ENCODE measurements around the gene RPL10. TPM values are rescaled to one million over a fixed set of nuclear protein-coding genes. Genes with fewer than 3 reads are reported as not detected.

RPL10 gene
- total RNA-seq, 4 donors from 2014 or later, result 2,607 to 8,937 (median 4,770) TPM

GRCh38 chrX:154380153-154380552 is 18.0 kb upstream of the RPL10 start:
- WGBS, 2 donors, result 0 to 60% methylated on average over 1 of the region's 13 CpGs
- intact Hi-C loops (cut with DNase I), result no loop called here

DNA sequence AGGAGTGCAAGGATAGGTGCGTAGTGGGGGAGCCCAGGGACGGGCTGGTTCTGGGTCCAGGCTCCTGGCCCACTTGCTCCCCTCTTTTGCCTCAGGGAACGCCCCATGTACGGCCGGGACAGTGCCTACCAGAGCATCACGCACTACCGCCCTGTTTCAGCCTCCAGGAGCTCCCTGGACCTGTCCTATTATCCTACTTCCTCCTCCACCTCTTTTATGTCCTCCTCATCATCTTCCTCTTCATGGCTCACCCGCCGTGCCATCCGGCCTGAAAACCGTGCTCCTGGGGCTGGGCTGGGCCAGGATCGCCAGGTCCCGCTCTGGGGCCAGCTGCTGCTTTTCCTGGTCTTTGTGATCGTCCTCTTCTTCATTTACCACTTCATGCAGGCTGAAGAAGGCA is 17.4 kb upstream of the RPL10 start:
- peak overlapping the region; percentile 94 to 99 (median 97) for H3K27ac ChIP-seq
- peak overlapping the region in 2 of 4 donors; percentile 73 to 79 for H3K4me3 ChIP-seq
- no peaks in the 10 kb centered on the region for H3K9me3 ChIP-seq
- no peak for DNase-seq
- peaks cover 10 to 37% (median 10%) of the 10 kb centered on the region in 3 donors for H3K4me1 ChIP-seq
- no peak for TF ChIP-seq CTCF (IDR thresholded peaks at IDR 0.05)
- TF ChIP-seq POLR2A (IDR thresholded peaks at IDR 0.05), result no peak
- no peaks in the 10 kb centered on the region for H3K27me3 ChIP-seq
- H3K36me3 ChIP-seq, result peaks cover 0 to 17% (median 0%) of the 10 kb centered on the region in 3 donors
- intact Hi-C loops (cut with DNase I), result no loop called here
- WGBS, 2 donors, result 70 to 77% methylated on average over 6 to 13 of the region's 14 CpGs

More at GRCh38 chrX:154380153-154380552, 18.0 kb upstream of the RPL10 start:
- no peak for TF ChIP-seq POLR2A (IDR thresholded peaks at IDR 0.05)
- Histone ChIP-seq H3K9me3 (no peaks in the 10 kb centered on the region), H3K27me3 (no peaks in the 10 kb centered on the region), H3K36me3 (peaks cover 0 to 17% (median 0%) of the 10 kb centered on the region in 3 donors), H3K4me3 (peak overlapping the region; percentile 59 to 85 (median 76)), H3K27ac (peak overlapping the region; percentile 94 to 99 (median 97)), H3K4me1 (peaks cover 10 to 38% (median 10%) of the 10 kb centered on the region in 3 donors)
- no peak for DNase-seq

DNA sequence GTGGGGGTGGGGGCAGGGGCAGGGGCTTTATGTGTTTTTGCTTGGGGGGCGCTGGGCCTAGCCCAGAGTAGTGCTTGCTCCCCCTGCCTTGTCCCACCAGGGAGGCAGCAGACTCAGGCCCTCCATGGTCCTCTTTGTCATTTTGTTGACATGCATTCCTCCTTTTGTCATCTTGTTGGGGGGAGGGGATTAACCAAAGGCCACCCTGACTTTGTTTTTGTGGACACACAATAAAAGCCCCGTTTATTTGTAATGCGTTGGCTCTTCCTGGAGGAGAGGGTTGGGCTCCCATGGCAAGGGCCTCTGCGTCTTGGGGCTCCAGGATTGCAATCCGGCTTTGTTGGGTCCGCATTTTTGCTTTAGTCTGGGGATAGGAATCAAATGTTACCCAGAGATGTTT is 16.9 kb upstream of the RPL10 start:
- Histone ChIP-seq H3K4me1 (peaks cover 10 to 37% (median 10%) of the 10 kb centered on the region in 3 donors), H3K36me3 (peaks cover 0 to 17% (median 0%) of the 10 kb centered on the region in 3 donors), H3K27ac (peak overlapping the region in 1 of 4 donors; percentile 99), H3K9me3 (no peaks in the 10 kb centered on the region), H3K4me3 (no peak overlapping the region), H3K27me3 (no peaks in the 10 kb centered on the region)
- intact Hi-C loops (cut with DNase I), result no loop called here
- WGBS, 2 donors, result 61% methylated on average over 3 of the region's 6 CpGs; no CpG with 5 or more reads in 1 of the 2 donors
- DNase-seq, result no peak
- TF ChIP-seq POLR2A (IDR thresholded peaks at IDR 0.05) (no peak), CTCF (IDR thresholded peaks at IDR 0.05) (no peak)

DNA sequence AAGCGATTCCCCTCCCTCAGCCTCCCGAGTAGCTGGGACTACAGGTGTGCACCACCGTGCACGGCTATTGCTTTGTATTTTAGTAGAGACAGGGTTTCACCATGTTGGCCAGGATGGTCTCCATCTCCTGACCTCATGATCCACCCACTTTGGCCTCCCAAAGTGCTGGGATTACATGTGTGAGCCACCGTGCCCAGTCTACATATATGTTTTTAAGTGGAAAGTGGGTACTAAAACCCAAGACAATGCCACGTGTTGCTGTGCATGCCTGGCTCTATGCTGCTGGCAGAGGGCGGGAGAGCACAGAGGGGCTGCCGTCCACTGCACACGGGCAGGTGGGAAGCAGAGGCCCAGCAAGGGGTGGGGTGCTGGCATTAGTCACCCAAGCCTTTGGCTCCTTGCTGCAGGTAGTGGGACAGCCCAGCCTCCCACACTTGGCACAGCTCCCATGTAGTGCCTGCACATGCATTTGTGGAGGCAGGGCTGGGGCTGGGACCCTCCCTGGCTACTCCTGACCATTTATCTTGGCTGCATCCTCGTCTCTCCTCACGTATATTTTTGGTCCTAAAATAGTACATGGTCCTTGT is 15.6 kb upstream of the RPL10 start:
- no peak for TF ChIP-seq CTCF (IDR thresholded peaks at IDR 0.05)
- no peak for TF ChIP-seq POLR2A (IDR thresholded peaks at IDR 0.05)
- no peak overlapping the region for H3K4me3 ChIP-seq
- H3K9me3 ChIP-seq, result no peaks in the 10 kb centered on the region
- H3K27ac ChIP-seq, result no peak overlapping the region
- intact Hi-C loops (cut with DNase I), result no loop called here
- peaks cover 10 to 30% (median 10%) of the 10 kb centered on the region in 3 donors for H3K4me1 ChIP-seq
- H3K27me3 ChIP-seq, result no peaks in the 10 kb centered on the region
- 73% methylated on average over 11 of the region's 11 CpGs; no CpG with 5 or more reads in 1 of the 2 donors for WGBS, 2 donors
- peaks cover 0 to 17% (median 0%) of the 10 kb centered on the region in 3 donors for H3K36me3 ChIP-seq
- no peak for DNase-seq

GRCh38 chrX:154383359-154384283 is 14.6 kb upstream of the RPL10 start:
- Histone ChIP-seq H3K36me3 (peaks cover 0 to 17% (median 0%) of the 10 kb centered on the region in 3 donors), H3K27ac (no peak overlapping the region), H3K27me3 (no peaks in the 10 kb centered on the region), H3K4me3 (no peak overlapping the region), H3K4me1 (peaks cover 10 to 22% (median 10%) of the 10 kb centered on the region in 3 donors), H3K9me3 (no peaks in the 10 kb centered on the region)
- intact Hi-C loops (cut with DNase I), result no loop called here
- no peak for TF ChIP-seq POLR2A (IDR thresholded peaks at IDR 0.05)
- TF ChIP-seq CTCF (IDR thresholded peaks at IDR 0.05), result no peak
- WGBS, 2 donors, result 57 to 87% methylated on average over 3 to 7 of the region's 14 CpGs
- no peak for DNase-seq
